Measurements from ENCODE around the gene CABCOCO1.

The CABCOCO1 gene

DNA sequence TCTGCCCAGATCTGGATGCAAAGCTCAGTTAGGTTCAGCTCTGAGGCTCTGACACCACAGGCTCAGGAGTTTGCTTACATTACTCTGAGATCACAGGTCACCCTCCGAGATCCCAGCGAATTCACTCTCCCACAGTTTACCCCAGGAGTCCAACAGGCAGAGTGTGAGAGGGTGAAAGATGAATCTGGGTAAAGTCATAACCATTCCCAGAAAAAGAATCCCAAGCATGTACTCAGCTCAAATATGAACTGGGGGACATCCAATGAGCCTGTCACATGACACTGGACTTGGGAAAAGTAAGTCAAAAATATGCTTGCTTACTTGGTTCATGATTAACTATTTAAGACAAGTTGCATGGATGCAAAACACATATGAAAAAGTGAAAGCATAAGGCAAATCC lies 128.5 kb downstream of the CABCOCO1 start:
- DNase-seq = no peak

DNA sequence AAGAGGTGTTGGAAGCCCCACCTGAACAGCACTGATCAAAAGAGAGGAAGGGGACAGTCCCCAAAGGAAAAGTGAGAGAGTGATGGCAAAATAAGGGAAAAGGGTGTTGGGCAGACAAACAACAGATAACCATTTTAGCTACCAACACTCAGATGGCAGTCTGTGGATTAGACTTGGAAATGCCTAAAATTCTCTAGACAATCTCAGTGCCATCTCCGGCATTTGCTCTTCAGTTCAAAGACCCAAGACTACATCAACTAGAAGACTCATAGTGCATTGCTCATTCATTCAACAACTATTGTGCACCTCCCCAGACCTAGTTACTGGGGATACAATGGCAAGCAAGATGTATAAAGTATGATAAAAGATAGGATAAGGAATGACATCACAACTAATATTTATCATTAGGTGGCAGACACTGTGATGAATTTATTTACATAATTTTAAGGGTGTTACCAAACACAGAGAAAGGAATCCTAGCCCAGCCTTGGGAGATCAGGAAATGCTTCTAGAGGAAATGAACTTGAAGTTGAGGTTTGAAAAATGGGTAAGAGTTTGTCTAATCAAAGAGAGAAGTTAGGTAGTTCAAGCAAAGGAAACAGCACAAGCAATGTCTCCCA lies 129.5 kb downstream of the CABCOCO1 start:
- DNase-seq = no peak

DNA sequence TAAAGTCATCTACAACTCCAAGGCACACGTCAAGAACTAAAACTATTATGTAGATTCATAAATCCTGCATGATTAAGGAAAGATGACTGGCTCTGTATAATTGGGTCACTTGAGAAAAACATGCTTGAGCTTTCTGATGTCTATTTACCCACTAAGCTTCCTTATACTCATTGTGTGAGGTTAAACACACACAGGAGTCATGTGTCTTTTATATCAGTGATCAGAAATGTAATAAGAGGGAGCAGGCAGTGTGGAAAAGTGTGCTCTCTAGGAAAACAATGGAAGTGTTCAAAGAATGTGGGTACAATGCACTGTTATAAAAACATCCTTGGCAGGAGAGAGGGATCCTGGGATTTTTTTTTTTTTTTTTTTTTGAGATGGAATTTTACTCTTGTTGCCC lies 130.2 kb downstream of the CABCOCO1 start:
- DNase-seq = no peak

DNA sequence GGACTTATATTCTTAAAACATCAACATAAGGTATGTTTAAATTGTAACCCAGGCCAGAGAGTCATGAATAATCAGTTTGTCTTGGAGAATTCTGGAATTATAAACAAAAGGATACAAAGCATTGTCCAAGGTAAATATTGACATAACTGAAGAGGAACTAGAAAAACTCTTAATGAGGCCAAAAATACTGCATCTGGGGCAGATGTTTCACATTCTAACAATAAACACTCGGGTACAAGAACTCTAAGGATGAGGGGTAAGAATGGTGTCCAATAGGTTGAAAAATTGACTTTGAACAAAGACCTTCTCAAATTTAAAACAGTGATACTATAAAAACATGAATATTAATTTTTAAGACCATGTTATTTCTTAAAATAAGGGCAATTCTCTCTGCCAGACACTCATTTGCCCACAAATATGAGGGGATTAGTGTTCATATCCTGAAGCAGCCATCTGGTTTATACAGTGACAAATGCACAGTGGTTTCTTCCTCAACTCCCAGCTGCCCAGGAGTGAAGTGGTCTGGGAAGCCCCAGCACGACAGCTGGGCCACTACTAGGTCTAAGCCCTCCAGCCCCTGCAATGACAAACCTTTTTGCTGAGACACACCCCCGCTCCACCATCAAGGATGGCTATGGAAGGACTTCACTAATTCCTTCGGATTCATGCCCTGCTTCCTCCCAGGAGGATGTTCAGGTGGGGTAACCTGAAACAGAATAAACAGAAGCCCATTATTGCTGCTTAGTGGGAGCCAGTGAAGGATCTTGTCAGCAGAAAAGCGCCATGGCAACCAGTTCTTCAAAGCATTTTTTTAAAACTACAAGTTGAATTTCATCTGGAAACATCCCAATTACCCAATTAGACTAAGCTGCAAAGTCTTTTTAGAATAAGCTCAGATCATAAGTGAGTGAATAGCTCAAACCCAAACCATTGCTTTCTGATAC lies 131.3 kb downstream of the CABCOCO1 start:
- no peak for DNase-seq

DNA sequence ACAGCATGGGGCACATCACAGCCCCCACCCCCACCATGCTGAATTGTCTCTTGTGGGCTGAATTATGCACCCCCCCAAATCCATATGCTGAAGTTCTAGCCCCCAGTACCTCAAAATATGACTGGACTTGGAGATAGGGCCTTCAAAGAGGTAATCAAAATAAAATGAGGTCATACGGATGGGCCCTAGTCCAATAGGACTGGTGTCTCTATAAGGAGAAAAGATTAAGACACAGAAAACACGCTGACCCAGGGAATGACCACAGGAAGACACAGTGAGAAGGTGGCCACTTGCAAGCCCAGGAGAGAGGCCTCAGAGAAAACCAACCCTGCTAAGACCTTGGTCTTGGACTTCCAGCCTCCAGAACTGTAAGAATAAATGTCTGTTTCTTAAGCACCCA lies 132.4 kb downstream of the CABCOCO1 start:
- no peak for DNase-seq

DNA sequence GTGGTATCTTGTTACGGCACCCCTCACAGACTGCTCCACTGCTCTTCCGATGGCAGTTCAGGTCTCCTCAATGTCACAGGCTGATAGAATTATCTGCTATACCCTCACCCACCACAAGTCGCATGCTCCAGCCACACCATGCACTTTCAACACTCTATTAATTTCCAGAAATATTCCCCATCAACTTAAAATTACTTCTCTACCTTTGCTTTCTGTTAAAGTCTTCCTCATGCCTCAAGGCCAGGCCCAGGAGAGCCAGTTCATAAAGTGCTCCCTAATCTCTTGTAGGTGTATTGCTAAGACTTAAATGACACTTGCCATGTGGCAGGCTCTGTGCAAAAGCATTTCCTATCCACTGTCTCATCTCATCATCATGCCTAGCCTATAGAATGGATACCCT lies 132.8 kb downstream of the CABCOCO1 start:
- no peak for DNase-seq

DNA sequence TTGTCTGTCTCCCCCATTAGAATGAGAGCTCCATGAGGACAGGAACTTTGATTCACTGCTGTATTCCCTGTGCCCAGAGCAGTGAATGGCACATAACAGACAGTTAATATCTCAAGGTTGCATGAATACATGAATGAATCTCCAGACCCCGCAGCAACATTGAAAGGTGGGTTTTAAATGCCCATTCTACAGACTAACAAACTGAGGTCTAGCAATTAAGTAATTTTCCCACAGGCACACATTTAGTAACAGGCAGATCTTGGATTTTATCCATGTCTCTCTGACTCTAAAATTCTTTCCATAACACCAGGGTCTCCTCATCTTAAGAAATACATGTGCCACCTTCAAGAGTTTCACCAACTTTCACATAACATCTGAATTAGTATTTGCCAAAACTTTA lies 134.1 kb downstream of the CABCOCO1 start:
- DNase-seq = no peak

DNA sequence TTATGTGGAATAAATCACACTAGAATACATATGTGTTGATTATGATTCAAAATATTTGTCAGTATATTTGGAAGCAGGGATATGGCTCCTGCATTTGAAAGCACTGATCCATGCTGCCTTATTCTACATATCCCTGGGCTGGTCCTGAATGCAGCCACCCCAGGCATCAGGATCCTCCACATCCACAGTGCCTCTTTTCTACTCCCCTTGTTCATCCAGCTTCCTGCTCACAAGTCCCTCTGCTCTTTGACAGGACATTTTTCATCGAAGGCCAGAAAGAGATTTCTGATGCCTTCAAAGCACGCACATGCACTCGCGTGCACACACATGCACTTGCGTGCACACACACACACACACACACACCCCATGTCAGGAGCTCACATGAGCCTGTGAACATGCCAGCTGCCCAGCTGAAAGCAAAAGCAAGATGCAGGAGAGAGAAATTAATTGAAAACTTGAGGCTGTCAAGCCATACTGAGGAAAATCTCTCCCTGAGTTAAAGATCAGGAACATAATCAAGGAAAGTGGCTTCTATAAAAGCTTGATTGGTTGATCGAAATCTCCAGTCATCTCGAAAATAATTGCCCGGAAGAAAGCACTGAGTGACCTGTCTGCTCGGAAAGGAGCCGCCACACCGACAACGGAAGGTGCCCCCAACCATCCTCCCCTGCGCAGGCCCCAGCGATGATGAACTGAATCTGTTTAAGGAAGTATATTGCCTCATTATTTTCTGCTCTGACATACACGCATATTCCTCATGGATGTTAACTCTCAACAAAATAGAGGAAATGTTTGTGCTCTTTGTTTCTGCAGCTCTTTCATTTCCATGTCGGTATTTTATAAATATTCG lies 134.8 kb downstream of the CABCOCO1 start:
- DNase-seq = no peak

DNA sequence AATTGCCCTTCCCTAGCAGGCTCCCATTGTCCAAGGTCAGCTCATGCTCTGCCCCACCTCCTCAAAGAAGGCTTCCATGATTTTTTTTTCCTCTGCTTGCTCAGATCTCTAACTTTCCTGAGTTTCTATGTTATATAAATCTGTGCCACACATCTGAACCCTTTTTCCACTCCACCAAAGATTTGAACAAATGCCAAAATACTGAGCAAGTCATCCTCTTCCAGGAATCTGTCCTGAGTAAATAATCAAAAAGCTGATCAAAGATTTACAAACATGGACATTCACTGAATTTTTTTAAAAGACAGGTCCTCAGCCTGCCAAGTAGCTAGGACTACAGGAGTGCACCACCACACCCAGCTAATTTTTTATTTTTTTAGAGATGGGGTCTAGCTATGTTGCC lies 136.0 kb downstream of the CABCOCO1 start:
- no peak for DNase-seq

DNA sequence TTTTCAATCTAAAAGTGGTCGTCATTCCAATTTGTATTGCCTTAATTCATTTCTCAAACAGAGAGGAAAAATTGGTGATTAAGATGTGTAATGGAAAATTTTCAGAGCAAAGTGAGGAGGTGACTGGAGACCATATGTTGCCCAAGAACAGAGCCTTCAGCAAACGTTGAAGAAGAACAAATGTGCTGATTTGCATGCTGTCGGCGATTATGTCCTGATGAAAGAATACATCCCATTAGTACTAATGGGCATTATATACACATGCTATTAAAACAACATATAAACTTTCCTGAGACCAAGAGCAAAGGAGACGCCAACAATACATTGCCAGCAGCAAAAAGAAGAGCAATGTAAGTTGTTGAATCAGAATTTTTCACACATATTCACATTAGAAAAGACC lies 138.8 kb downstream of the CABCOCO1 start:
- no peak for DNase-seq

DNA sequence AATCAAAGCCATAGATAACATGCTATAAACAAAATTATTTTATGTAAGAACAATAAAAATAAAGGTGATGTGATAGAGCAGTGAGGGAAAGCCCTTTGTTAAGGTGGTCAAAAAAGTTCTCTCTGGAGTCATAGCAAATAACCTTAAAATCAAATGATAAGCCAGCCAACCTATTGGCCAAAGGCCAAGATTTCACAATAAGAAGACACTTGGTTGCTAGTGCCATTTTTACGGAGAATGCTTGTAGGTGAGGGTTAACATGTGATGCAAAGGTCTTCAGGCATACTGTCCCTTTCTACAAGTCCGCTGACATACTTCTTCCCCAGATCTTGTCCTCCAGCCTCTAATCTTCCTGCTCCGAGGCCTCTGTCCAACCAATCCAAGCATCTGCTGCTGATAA lies 140.5 kb downstream of the CABCOCO1 start:
- DNase-seq = no peak

DNA sequence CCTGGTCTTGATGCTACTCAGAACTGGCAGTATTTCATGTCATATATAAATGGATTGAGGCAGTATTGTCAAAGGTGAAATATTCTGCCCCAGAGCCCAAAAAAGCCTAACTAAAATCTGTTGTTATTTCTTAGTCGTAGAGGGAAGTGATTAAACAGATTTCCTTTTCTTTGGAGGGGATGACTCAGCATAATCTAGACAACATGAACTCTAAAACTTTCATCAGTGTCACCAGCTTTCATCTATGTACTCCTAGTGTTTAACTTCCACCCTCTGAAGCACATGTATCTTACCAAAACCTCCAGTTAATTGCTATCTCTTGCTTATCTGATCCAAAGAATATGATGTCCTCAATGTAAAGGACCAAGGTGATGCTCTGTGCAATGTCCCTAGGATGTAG lies 141.7 kb downstream of the CABCOCO1 start:
- DNase-seq = peak; percentile 13

DNA sequence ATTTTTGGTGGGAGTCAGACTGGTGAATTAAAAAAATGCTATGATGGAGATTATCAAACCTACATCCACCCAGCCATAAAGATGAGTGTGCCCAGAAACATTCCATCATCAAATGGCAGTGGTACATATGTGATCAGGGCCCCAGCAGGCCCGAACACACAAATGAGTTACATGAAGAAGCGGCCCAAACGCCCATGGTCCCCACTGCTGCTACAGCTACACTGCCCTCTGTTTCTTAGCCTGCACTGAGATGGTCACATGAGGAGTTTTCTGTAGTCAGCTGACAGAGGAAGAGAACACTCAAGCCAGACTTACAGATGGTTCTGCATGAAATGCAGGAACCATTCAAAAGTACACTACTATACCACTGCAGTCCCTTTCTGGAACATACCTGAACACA lies 142.4 kb downstream of the CABCOCO1 start:
- no peak for DNase-seq

DNA sequence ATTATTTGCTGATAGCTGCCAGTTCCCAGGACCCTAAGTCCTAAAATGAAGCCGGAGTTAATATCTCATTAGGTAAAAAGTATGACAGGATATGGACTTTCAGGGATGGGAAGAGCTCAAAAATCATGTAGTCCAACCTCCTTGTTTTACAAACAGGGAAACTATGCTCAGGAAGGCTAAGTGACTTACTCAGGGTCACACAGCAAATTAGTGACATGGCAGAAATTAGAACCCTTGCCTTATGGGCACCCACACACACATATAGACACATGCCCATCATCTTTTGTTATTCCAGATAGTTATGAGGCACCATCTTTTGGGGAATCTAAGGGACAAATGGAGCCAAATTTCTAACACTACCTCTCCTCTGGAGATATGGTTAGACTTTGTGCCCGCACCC lies 147.5 kb downstream of the CABCOCO1 start:
- DNase-seq = no peak

DNA sequence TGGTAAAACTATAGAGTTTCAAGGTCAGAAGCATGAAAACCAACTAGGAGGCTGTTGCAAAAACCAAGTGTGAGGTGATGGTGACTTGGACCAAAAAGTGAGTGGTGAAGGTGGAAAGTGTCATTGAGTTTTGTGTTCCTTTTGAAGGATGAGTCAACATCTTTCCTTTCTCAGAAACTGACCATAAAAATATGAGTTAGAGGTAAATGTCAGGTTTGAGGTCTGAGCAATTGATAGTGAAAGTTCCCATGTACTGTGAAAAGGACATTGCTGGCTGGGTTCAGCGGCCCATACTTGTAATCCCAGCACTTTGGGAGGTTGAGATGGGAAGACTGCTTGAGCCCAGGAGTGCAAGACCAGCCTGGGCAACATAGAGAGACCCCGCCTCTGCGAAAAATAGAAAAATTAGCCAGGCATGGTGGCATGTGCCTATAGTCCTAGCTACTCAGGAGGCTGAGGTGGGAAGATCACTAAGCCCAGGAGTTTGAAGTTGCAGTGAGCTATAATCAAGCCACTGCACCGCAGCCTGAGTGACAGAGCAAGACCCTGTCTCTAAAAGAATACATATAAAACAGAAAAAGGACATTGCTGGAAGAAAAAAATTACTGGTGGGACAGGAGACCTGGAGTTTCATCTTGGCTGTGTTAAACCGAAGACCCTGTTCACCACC lies 149.5 kb downstream of the CABCOCO1 start:
- DNase-seq = no peak

DNA sequence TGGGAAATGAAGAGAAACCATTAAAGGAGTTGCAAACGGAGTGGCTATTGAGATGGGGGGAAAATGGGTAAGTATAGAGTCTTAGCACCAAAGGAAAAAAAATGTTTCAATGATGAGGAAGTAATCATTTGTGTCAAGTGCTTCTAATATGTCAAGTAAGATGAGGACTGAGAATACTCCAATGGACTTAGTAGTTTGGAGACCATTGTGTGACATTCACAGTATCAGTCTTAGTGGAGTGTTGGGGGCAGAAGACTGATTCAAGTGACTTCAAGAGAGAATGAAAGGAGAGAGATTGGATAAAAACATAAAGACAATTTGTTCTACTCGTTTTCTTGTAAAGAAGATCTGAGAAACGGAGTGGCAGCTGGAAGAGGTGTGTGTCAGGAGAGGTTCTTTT lies 150.2 kb downstream of the CABCOCO1 start:
- no peak for DNase-seq

DNA sequence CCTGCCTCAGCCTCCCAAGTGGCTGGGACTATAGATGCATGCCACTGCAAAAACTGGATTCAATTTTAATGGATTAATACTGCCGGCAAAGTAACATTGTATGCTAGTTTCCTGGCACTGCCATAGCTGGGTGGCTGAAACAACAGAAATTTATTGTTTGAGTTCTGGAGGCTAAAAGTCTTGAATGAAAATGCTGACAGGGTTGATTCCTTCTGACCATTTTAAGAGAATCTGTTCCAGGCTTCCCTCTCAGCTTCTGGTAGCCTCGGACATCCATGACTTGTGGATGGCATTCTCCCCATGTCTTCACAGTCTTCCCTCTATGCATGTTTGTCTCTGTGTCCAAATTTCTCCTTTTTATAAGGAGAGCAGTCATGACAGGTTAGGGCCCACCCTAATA lies 151.4 kb downstream of the CABCOCO1 start:
- no peak for DNase-seq

DNA sequence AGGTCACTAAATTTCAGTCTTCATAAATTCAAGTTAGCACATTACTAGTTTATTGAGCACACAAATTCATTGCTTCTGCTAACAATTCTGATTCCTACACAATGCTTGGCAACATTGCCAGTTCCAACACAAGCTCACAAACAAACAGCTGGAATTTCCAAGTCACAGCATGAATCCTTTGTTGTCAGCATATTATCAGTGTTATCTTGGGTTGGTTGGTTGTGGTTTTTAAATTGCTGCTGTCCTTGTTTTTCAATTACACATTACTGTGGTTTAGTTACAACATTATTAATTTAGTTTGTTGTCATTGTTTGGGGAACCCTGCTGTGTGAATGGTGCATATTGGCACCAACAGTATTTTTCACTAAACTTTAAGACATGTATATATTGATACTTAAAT lies 152.8 kb downstream of the CABCOCO1 start:
- DNase-seq = no peak

Data from inflammatory macrophage treated with lipopolysaccharide for 4 hours (primary cell).